Uterus (tissue), 2 donors: ENCODE results near the gene STK39.

ENCODE experiments used
- CTCF ChIP-seq, 4 experiments: fragments of 200-600 bp in 2 of 4; fragments of 450-650 bp in 2 of 4; sonication (generic) in 2 of 4; IDR thresholded peaks; one replicate each; pipeline ENCODE4 v1.5.1; 2016 to 2019; ENCODE audit warnings: antibody characterized with exemption in 4 of 4, mild to moderate bottlenecking in 2 of 4, moderate library complexity in 1 of 4
- POLR2A ChIP-seq, 2 donors: fragments of 450-650 bp; IDR thresholded peaks; one replicate each; pipeline ENCODE4 v1.6.1; 2016; ENCODE audit warnings: antibody characterized with exemption in 2 of 2, mild to moderate bottlenecking in 1 of 2, moderate library complexity in 1 of 2

- TF ChIP-seq CTCF (IDR thresholded peaks at IDR 0.05) (no peak), POLR2A (IDR thresholded peaks at IDR 0.05) (no peak)
Measured at GRCh38 chr2:168015274-168015953, 232.0 kb downstream of the STK39 start.
